Karpas-422 (cell line): Measurements from ENCODE around the gene CACUL1. TPM values are rescaled to one million over a fixed set of nuclear protein-coding genes. Genes with fewer than 3 reads are reported as not detected.

Experiments used
- DNase-seq: peaks from one replicate; pipeline ENCODE4 v3.0.0-alpha.2; 2015
- H2AFZ ChIP-seq: fragments of 200-600 bp; sonication (generic); 2 replicates; pipeline ENCODE4 v1.6.1; 2014; ENCODE audit warnings: antibody characterized with exemption, low read length, mixed read lengths
- H3K27ac ChIP-seq: fragments of 200-600 bp; sonication (generic); 2 replicates; pipeline ENCODE4 v1.5.1; 2014; ENCODE audit warnings: mild to moderate bottlenecking, low read length, moderate library complexity
- H3K27me3 ChIP-seq: fragments of 200-600 bp; sonication (generic); 2 replicates; pipeline ENCODE4 v1.6.1; 2014; ENCODE audit warnings: low read length, mixed read lengths
- H3K36me3 ChIP-seq: fragments of 200-600 bp; sonication (generic); 2 replicates; pipeline ENCODE4 v1.6.1; 2014; ENCODE audit warnings: low read length, mixed read lengths; ENCODE audit not compliant: insufficient read depth
- H3K4me1 ChIP-seq: fragments of 200-600 bp; sonication (generic); 2 replicates; pipeline ENCODE4 v1.6.1; 2014; ENCODE audit warnings: mild to moderate bottlenecking, low read length, mixed read lengths
- H3K4me2 ChIP-seq: fragments of 200-600 bp; sonication (generic); 2 replicates; pipeline ENCODE4 v1.6.1; 2014; ENCODE audit warnings: low read length, low read depth, mild to moderate bottlenecking; ENCODE audit not compliant: poor library complexity, severe bottlenecking
- H3K4me3 ChIP-seq: fragments of 200-600 bp; sonication (generic); 2 replicates; pipeline ENCODE4 v1.5.1; 2014; ENCODE audit warnings: mild to moderate bottlenecking, antibody characterized with exemption, low read length, mixed read lengths
- H3K79me2 ChIP-seq: fragments of 200-600 bp; sonication (generic); 2 replicates; pipeline ENCODE4 v1.6.1; 2014; ENCODE audit warnings: mild to moderate bottlenecking, low read length, mixed read lengths
- H3K9ac ChIP-seq: fragments of 200-600 bp; sonication (generic); 2 replicates; pipeline ENCODE4 v1.6.0; 2014; ENCODE audit warnings: low read length
- H3K9me2 ChIP-seq: fragments of 200-600 bp; sonication (generic), shearing (Covaris generic); replicated peaks from 2 replicates; pipeline ENCODE4 v1.6.0; 2014; ENCODE audit warnings: mild to moderate bottlenecking, low read length, moderate library complexity; ENCODE audit not compliant: insufficient read depth
- H3K9me3 ChIP-seq: fragments of 300-700, 200-600 bp; sonication (generic); 2 replicates; pipeline ENCODE4 v1.6.1; 2014; ENCODE audit warnings: low read length, mixed read lengths
- H4K20me1 ChIP-seq: fragments of 200-600 bp; sonication (generic); 2 replicates; pipeline ENCODE4 v1.6.1; 2014; ENCODE audit warnings: mild to moderate bottlenecking, antibody characterized with exemption, low read length, low read depth; ENCODE audit not compliant: insufficient read depth
- total RNA-seq: library from RNA; depleted of rRNA; stranded (reverse); fragments of >200 nt; shearing (Covaris generic); gene quantifications from 2 replicates; pipeline ENCODE4 v1.2.3, GENCODE V29; 2014; ENCODE audit warnings: low replicate concordance

The CACUL1 gene
- total RNA-seq, 1 experiment from 2014 or later, result 50.3 TPM

DNA sequence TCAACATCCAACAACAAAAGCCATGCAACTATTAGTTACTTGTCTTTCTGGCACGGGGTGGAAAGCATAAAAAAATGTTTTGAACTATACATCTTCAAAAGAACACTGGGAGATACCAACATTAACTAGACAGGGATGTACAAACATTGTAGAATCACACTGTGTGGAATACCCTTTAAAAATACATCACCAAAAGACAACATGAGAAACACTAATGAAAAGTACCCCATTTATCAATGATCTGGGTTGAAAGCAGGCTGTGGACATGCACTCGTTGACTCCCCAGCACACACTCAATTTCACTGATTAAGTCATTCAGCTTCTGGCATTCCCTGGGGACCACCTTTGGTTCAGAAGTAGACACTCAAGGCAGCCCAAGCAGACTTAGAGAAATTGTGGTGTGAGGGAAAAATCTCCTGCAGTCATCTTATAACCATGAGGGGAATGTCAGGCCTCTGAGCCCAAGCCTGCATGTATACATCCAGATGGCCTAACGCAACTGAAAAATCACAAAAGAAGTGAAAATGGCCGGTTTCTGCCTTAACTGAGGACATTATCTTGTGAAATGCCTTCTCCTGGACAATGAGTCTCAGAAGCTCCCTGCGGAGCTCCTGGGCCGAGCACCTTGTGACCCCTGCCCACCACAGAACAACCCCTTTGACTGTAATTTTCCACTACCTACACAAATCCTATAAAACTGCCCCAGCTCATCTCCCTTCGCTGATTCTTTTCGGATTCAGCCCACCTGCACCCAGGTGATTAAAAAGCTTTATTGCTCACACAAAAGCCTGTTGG, 53.0 kb downstream of the CACUL1 start:
- no peak overlapping the region for H2AFZ ChIP-seq
- no peak for DNase-seq
- no peak overlapping the region for H3K9ac ChIP-seq
- no peak overlapping the region for H3K27ac ChIP-seq
- H4K20me1 ChIP-seq, result no peaks in the 10 kb centered on the region
- H3K4me3 ChIP-seq, result no peak overlapping the region
- no peaks in the 10 kb centered on the region for H3K4me1 ChIP-seq
- no peaks in the 10 kb centered on the region for H3K9me3 ChIP-seq
- H3K36me3 ChIP-seq, result no peaks in the 10 kb centered on the region; the same call in 1 of the 2 replicates
- H3K27me3 ChIP-seq, result no peaks in the 10 kb centered on the region
- H3K79me2 ChIP-seq, result peaks cover 71% of the 10 kb centered on the region
- H3K4me2 ChIP-seq, result no peak overlapping the region
- H3K9me2 ChIP-seq, result no peaks in the 10 kb centered on the region

- Histone ChIP-seq H3K4me3 (no peak overlapping the region), H3K4me1 (no peaks in the 10 kb centered on the region), H3K27ac (no peak overlapping the region), H3K9ac (no peak overlapping the region), H3K9me2 (no peaks in the 10 kb centered on the region), H3K27me3 (no peaks in the 10 kb centered on the region), H3K79me2 (peaks cover 56% of the 10 kb centered on the region), H4K20me1 (no peaks in the 10 kb centered on the region), H3K4me2 (no peak overlapping the region), H3K36me3 (no peaks in the 10 kb centered on the region; the same call in 1 of the 2 replicates), H3K9me3 (no peaks in the 10 kb centered on the region), H2AFZ (no peak overlapping the region)
- no peak for DNase-seq
Measured at GRCh38 chr10:118698421-118698820, 56.3 kb downstream of the CACUL1 start.

DNA sequence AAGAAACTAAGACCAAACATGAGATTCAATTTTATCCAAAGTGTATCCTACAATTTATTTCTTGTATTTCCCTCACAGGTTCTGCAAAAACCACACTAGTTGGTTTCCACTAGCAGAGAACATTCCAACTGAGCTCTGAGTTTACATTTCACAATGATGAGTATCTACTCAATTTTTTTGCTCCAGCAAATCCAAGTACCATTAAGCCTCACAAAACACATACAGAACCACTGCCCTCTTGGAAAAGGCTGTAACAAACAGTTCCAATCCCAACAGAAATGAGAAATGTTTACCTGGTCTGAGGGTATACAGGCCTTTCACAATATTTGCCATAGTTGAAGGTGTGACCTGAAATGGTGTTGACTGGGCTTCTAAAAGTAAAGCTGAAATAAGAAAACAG, 59.9 kb downstream of the CACUL1 start:
- Histone ChIP-seq H2AFZ (no peak overlapping the region), H3K9me2 (no peaks in the 10 kb centered on the region), H4K20me1 (no peaks in the 10 kb centered on the region), H3K4me2 (no peak overlapping the region), H3K9me3 (no peaks in the 10 kb centered on the region), H3K9ac (no peak overlapping the region), H3K27ac (no peak overlapping the region), H3K79me2 (peaks cover 47% of the 10 kb centered on the region), H3K27me3 (no peaks in the 10 kb centered on the region), H3K4me1 (no peaks in the 10 kb centered on the region), H3K36me3 (no peaks in the 10 kb centered on the region), H3K4me3 (no peak overlapping the region)
- DNase-seq, result no peak

- no peaks in the 10 kb centered on the region for H3K27me3 ChIP-seq
- H2AFZ ChIP-seq, result no peak overlapping the region
- peaks cover 47% of the 10 kb centered on the region for H3K79me2 ChIP-seq
- DNase-seq, result no peak
- H3K36me3 ChIP-seq, result no peaks in the 10 kb centered on the region; the same call in 1 of the 2 replicates
- no peaks in the 10 kb centered on the region for H3K9me2 ChIP-seq
- no peaks in the 10 kb centered on the region for H3K9me3 ChIP-seq
- no peak overlapping the region for H3K9ac ChIP-seq
- no peak overlapping the region for H3K4me2 ChIP-seq
- no peak overlapping the region for H3K4me3 ChIP-seq
- no peaks in the 10 kb centered on the region for H4K20me1 ChIP-seq
- no peak overlapping the region for H3K27ac ChIP-seq
- H3K4me1 ChIP-seq, result no peaks in the 10 kb centered on the region
Measured at GRCh38 chr10:118692872-118693271, 61.9 kb downstream of the CACUL1 start.

DNA sequence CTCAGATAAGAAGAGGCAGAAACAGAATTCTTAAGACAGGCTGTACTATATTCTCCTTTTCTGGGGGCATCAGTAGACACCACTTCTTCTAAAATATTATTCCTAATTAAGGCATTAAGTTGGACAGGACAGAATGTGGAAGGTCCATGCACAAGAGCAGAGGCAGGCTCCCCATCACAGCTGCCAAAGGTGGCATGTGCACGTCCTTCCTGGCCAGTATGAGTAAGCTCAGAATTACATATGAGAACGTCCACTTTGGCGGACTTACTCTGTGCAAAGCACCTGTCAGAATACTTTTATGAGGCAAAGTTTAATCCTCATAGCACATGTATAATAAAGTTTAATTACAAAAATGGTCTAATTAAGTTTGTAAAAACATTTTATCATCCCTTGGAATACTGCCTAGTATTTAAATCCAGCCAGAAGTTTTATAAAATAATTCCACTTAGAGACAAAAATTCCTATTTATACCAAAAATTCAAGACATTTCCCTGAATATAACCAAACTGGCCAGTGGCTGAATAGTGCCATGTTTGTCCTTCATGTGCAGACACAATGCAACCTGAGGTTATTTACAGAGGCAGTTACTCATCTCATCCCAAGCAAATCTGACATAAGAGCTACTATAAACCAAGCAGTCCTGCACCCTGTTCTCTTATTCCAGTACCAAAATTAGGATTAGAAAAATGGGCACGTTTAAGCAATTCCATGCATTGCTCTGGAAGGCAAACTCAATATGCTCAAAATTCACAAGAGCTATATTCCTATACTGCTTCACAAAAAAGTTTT, 65.5 kb downstream of the CACUL1 start:
- no peaks in the 10 kb centered on the region for H3K9me3 ChIP-seq
- no peaks in the 10 kb centered on the region for H3K9me2 ChIP-seq
- no peak overlapping the region for H3K9ac ChIP-seq
- H3K36me3 ChIP-seq, result peaks cover 16% of the 10 kb centered on the region; the same call in 1 of the 2 replicates
- no peaks in the 10 kb centered on the region for H4K20me1 ChIP-seq
- no peak for DNase-seq
- H3K4me3 ChIP-seq, result no peak overlapping the region
- H3K79me2 ChIP-seq, result peaks cover 34% of the 10 kb centered on the region
- no peak overlapping the region for H2AFZ ChIP-seq
- no peaks in the 10 kb centered on the region for H3K4me1 ChIP-seq
- H3K27me3 ChIP-seq, result no peaks in the 10 kb centered on the region
- H3K4me2 ChIP-seq, result no peak overlapping the region
- H3K27ac ChIP-seq, result no peak overlapping the region

- Histone ChIP-seq H3K4me2 (no peak overlapping the region), H3K79me2 (peaks cover 28% of the 10 kb centered on the region), H3K36me3 (peaks cover 20% of the 10 kb centered on the region), H3K9me3 (no peaks in the 10 kb centered on the region), H3K4me3 (no peak overlapping the region), H3K27me3 (no peaks in the 10 kb centered on the region), H3K9ac (no peak overlapping the region), H3K9me2 (no peaks in the 10 kb centered on the region), H3K4me1 (no peaks in the 10 kb centered on the region), H3K27ac (no peak overlapping the region), H2AFZ (no peak overlapping the region), H4K20me1 (no peaks in the 10 kb centered on the region)
- no peak for DNase-seq
Measured at GRCh38 chr10:118687472-118687871, 67.3 kb downstream of the CACUL1 start.

DNA sequence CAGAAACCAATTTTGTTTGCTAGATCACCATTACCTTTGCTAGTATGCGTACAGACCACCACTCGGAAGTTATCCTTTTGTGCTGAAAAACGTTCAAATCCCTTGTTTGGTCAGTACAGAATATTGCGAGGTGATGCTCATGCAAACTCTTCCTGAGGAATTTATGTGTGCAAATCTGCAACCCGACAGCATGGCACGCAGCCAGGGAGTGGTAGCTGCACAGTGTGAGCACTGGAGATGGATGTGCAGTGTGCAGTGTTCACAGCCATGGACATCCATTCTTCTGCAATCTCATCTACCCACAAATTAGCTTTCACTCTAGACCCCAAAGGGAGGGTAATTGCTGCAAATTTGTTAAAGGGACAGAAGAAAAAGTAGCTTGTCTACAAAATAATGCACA, 72.2 kb downstream of the CACUL1 start:
- no peak for DNase-seq
- H3K4me3 ChIP-seq, result no peak overlapping the region
- H3K36me3 ChIP-seq, result peaks cover 36% of the 10 kb centered on the region
- H3K4me1 ChIP-seq, result no peaks in the 10 kb centered on the region
- no peaks in the 10 kb centered on the region for H3K27me3 ChIP-seq
- peaks cover 10% of the 10 kb centered on the region for H3K79me2 ChIP-seq
- H3K9me2 ChIP-seq, result no peaks in the 10 kb centered on the region
- no peak overlapping the region for H2AFZ ChIP-seq
- no peaks in the 10 kb centered on the region for H3K9me3 ChIP-seq
- no peaks in the 10 kb centered on the region for H4K20me1 ChIP-seq
- no peak overlapping the region for H3K27ac ChIP-seq
- H3K4me2 ChIP-seq, result no peak overlapping the region
- H3K9ac ChIP-seq, result no peak overlapping the region

GRCh38 chr10:118680197-118680596, 74.6 kb downstream of the CACUL1 start:
- H3K27ac ChIP-seq, result no peak overlapping the region
- no peak overlapping the region for H3K9ac ChIP-seq
- H3K4me1 ChIP-seq, result no peaks in the 10 kb centered on the region
- no peak overlapping the region for H2AFZ ChIP-seq
- DNase-seq, result no peak
- H3K9me2 ChIP-seq, result no peaks in the 10 kb centered on the region
- 0 out of 2 replicates have a peak, but pooled peaks cover 3% of the 10 kb centered on the region for H4K20me1 ChIP-seq
- no peaks in the 10 kb centered on the region for H3K27me3 ChIP-seq
- peaks cover 6% of the 10 kb centered on the region; the same call in 1 of the 2 replicates for H3K79me2 ChIP-seq
- H3K36me3 ChIP-seq, result peaks cover 24% of the 10 kb centered on the region
- no peak overlapping the region for H3K4me2 ChIP-seq
- no peak overlapping the region for H3K4me3 ChIP-seq
- H3K9me3 ChIP-seq, result no peaks in the 10 kb centered on the region
